Mesenchymal stem cell (in vitro differentiated cells and primary cell): Measurements from ENCODE around the gene STARD8.

Source experiments
- DNase-seq: peaks from one replicate; pipeline ENCODE4 v3.0.0-alpha.2; 2013
- H2AFZ ChIP-seq: one replicate; pipeline ENCODE4 v1.6.1; 2013; ENCODE audit warnings: low read depth, mild to moderate bottlenecking, control low read depth, inconsistent platforms, low read length, moderate library complexity
- H2AK5ac ChIP-seq: 2 replicates; pipeline ENCODE4 v1.6.1; 2013; ENCODE audit warnings: low read length, moderate library complexity, mild to moderate bottlenecking, inconsistent platforms; ENCODE audit not compliant: severe bottlenecking
- H2BK120ac ChIP-seq: one replicate; pipeline ENCODE4 v1.6.1; 2013; ENCODE audit warnings: low read depth, mild to moderate bottlenecking, inconsistent platforms, low read length, moderate library complexity
- H2BK12ac ChIP-seq, 2 experiments: one replicate each; pipeline ENCODE4 v1.6.1; 2013; ENCODE audit warnings: inconsistent platforms in 2 of 2, low read length in 2 of 2, mild to moderate bottlenecking in 2 of 2, moderate library complexity in 2 of 2, control low read depth in 1 of 2
- H2BK15ac ChIP-seq: one replicate; pipeline ENCODE4 v1.6.1; 2013; ENCODE audit warnings: mild to moderate bottlenecking, low read depth, inconsistent platforms; ENCODE audit not compliant: poor library complexity, severe bottlenecking
- H2BK5ac ChIP-seq: 2 replicates; pipeline ENCODE4 v1.6.1; 2013; ENCODE audit warnings: low read depth, mild to moderate bottlenecking, low read length, control low read depth, inconsistent platforms; ENCODE audit not compliant: poor library complexity, severe bottlenecking
- H3K14ac ChIP-seq, 2 experiments: one replicate each; pipeline ENCODE4 v1.6.1; 2013; ENCODE audit warnings: inconsistent platforms in 2 of 2, low read length in 2 of 2, control low read depth in 1 of 2, mild to moderate bottlenecking in 1 of 2, moderate library complexity in 1 of 2
- H3K18ac ChIP-seq, 2 experiments: one replicate each; pipeline ENCODE4 v1.6.1; 2013; ENCODE audit warnings: inconsistent platforms in 2 of 2, low read length in 2 of 2, control low read depth in 1 of 2, low read depth in 1 of 2, mild to moderate bottlenecking in 1 of 2
- H3K23ac ChIP-seq, 2 experiments: one replicate each; pipeline ENCODE4 v1.6.1; 2013; ENCODE audit warnings: inconsistent platforms in 2 of 2, low read length in 2 of 2, mild to moderate bottlenecking in 2 of 2, moderate library complexity in 2 of 2, control low read depth in 1 of 2
- H3K27ac ChIP-seq: 2 replicates; pipeline ENCODE4 v1.5.1; 2013; ENCODE audit warnings: mild to moderate bottlenecking, moderate library complexity, low read length, control low read depth, inconsistent platforms; ENCODE audit not compliant: poor library complexity, severe bottlenecking
- H3K27me3 ChIP-seq, 2 experiments: 2 replicates each; pipeline versions ENCODE4 v1.6.1 to v1.7.0; 2013; ENCODE audit warnings: low read length in 2 of 2, mild to moderate bottlenecking in 2 of 2, moderate library complexity in 2 of 2, control low read depth in 1 of 2, inconsistent platforms in 1 of 2; ENCODE audit not compliant: control insufficient read depth in 1 of 2, insufficient read depth in 1 of 2
- H3K36me3 ChIP-seq, 2 experiments: 2 replicates each; pipeline versions ENCODE4 v1.6.1 to v1.7.0; 2013; ENCODE audit warnings: low read length in 2 of 2, control low read depth in 1 of 2, inconsistent platforms in 1 of 2, low read depth in 1 of 2, mild to moderate bottlenecking in 1 of 2; ENCODE audit not compliant: insufficient read depth in 2 of 2, control insufficient read depth in 1 of 2
- H3K4ac ChIP-seq, 2 experiments: one replicate each; pipeline ENCODE4 v1.6.1; 2013; ENCODE audit warnings: inconsistent platforms in 2 of 2, low read length in 2 of 2, mild to moderate bottlenecking in 2 of 2, moderate library complexity in 2 of 2, control low read depth in 1 of 2, low read depth in 1 of 2
- H3K4me1 ChIP-seq: 2 replicates; pipeline ENCODE4 v1.6.1; 2013; ENCODE audit warnings: low read depth, low read length, control low read depth; ENCODE audit not compliant: control insufficient read depth, insufficient read depth
- H3K4me2 ChIP-seq: 2 replicates; pipeline ENCODE4 v1.6.1; 2013; ENCODE audit warnings: low read length, mild to moderate bottlenecking, inconsistent platforms; ENCODE audit not compliant: poor library complexity, severe bottlenecking
- H3K4me3 ChIP-seq, 2 experiments: 2 replicates each; pipeline versions ENCODE4 v1.5.1 to v1.7.0; 2013; ENCODE audit warnings: low read length in 2 of 2, mild to moderate bottlenecking in 2 of 2, control low read depth in 1 of 2, low read depth in 1 of 2; ENCODE audit not compliant: insufficient read depth in 1 of 2
- H3K79me1 ChIP-seq: replicated peaks from 2 replicates; pipeline ENCODE4 v1.6.1; 2013; ENCODE audit warnings: mild to moderate bottlenecking, control low read depth, low read length, inconsistent platforms; ENCODE audit not compliant: poor library complexity, severe bottlenecking
- H3K9ac ChIP-seq: 2 replicates; pipeline ENCODE4 v1.7.0; 2013; ENCODE audit warnings: mild to moderate bottlenecking, low read length, moderate library complexity
- H3K9me3 ChIP-seq: 2 replicates; pipeline ENCODE4 v1.7.0; 2013; ENCODE audit warnings: mild to moderate bottlenecking, low read length; ENCODE audit not compliant: control insufficient read depth
- H4K8ac ChIP-seq: one replicate; pipeline ENCODE4 v1.6.1; 2013; ENCODE audit warnings: inconsistent platforms, mild to moderate bottlenecking, low read length, moderate library complexity
- H4K91ac ChIP-seq: one replicate; pipeline ENCODE4 v1.6.1; 2013; ENCODE audit warnings: mild to moderate bottlenecking, low read length, inconsistent platforms
- WGBS: methylation state at CpG from one replicate; pipeline ENCODE4 v1.1.7; 2013; ENCODE audit warnings: mixed read lengths; 5-methylcytosine and 5-hydroxymethylcytosine counted together

The STARD8 gene

GRCh38 chrX:68726366-68726765, 78.9 kb downstream of the STARD8 start:
- no peak overlapping the region for H2AK5ac ChIP-seq
- DNase-seq = no peak
- H3K18ac ChIP-seq = no peak overlapping the region
- H3K27me3 ChIP-seq = peaks cover 0 to 58% of the 10 kb centered on the region in 2 experiments
- no peak overlapping the region for H2AFZ ChIP-seq
- H4K91ac ChIP-seq = no peak overlapping the region
- no peak overlapping the region for H2BK15ac ChIP-seq
- H3K36me3 ChIP-seq = peaks cover 13 to 47% of the 10 kb centered on the region in 2 experiments
- H3K23ac ChIP-seq = no peak overlapping the region
- H2BK5ac ChIP-seq = no peak overlapping the region
- H3K4me2 ChIP-seq = no peak overlapping the region
- no peaks in the 10 kb centered on the region for H3K9me3 ChIP-seq
- no peak overlapping the region for H4K8ac ChIP-seq
- no peaks in the 10 kb centered on the region for H3K79me1 ChIP-seq
- no peak overlapping the region for H3K27ac ChIP-seq
- no peaks in the 10 kb centered on the region for H3K4me1 ChIP-seq
- 66% methylated on average over 4 of the region's 7 CpGs for WGBS
- H3K9ac ChIP-seq = no peak overlapping the region
- no peak overlapping the region for H2BK120ac ChIP-seq
- no peak overlapping the region for H3K14ac ChIP-seq
- no peak overlapping the region for H3K4ac ChIP-seq
- H3K4me3 ChIP-seq = no peak overlapping the region
- H2BK12ac ChIP-seq = no peak overlapping the region

DNA sequence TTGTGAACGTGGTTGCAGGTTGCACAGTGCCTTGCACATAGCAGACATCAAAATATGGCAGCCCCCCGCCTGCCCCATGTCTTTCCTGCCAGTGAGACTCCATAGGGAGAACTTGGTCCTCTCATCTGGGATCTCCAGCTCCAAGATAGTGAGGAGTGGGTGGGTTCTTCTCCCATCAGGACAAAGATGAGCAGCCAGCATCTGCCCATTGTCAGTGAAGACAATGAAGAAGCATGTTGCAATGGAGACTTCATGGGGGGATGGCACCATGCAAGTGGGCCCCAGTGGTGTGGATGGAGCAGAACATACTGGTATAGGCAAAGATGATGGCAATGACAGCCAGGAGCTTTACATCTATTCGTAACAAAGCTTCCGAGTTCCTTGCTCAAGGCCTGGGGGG, 80.2 kb downstream of the STARD8 start:
- Histone ChIP-seq H3K9ac (no peak overlapping the region), H4K91ac (no peak overlapping the region), H3K27ac (no peak overlapping the region), H3K18ac (no peak overlapping the region), H3K36me3 (peaks cover 9 to 34% of the 10 kb centered on the region in 2 experiments), H3K4me2 (no peak overlapping the region), H2BK5ac (no peak overlapping the region), H2BK12ac (no peak overlapping the region), H4K8ac (no peak overlapping the region), H3K27me3 (peaks cover 0 to 67% of the 10 kb centered on the region in 2 experiments), H3K79me1 (no peaks in the 10 kb centered on the region), H2AFZ (no peak overlapping the region), H3K23ac (no peak overlapping the region), H3K9me3 (no peaks in the 10 kb centered on the region), H3K4ac (no peak overlapping the region), H3K4me1 (no peaks in the 10 kb centered on the region), H3K14ac (no peak overlapping the region), H3K4me3 (no peak overlapping the region), H2BK15ac (no peak overlapping the region), H2AK5ac (no peak overlapping the region), H2BK120ac (no peak overlapping the region)
- WGBS = 93% methylated on average over 4 of the region's 4 CpGs
- no peak for DNase-seq

GRCh38 chrX:68728186-68728585, 80.7 kb downstream of the STARD8 start:
- Histone ChIP-seq H3K36me3 (peaks cover 5 to 29% of the 10 kb centered on the region in 2 experiments), H3K4me3 (no peak overlapping the region), H3K4me2 (no peak overlapping the region), H4K91ac (no peak overlapping the region), H3K9ac (no peak overlapping the region), H3K4me1 (no peaks in the 10 kb centered on the region), H2BK12ac (no peak overlapping the region), H3K14ac (no peak overlapping the region), H3K27me3 (peaks cover 0 to 68% of the 10 kb centered on the region in 2 experiments), H2AFZ (no peak overlapping the region), H2BK15ac (no peak overlapping the region), H3K27ac (no peak overlapping the region), H2AK5ac (no peak overlapping the region), H3K18ac (no peak overlapping the region), H4K8ac (no peak overlapping the region), H2BK120ac (no peak overlapping the region), H3K79me1 (no peaks in the 10 kb centered on the region), H2BK5ac (no peak overlapping the region), H3K23ac (no peak overlapping the region), H3K9me3 (no peaks in the 10 kb centered on the region), H3K4ac (no peak overlapping the region)
- DNase-seq = no peak
- 84% methylated on average over 5 of the region's 5 CpGs for WGBS

- H3K27me3 ChIP-seq = peaks cover 0 to 77% of the 10 kb centered on the region in 2 experiments
- H2BK12ac ChIP-seq = no peak overlapping the region
- H2AFZ ChIP-seq = no peak overlapping the region
- no peak overlapping the region for H2BK15ac ChIP-seq
- no peak overlapping the region for H2BK120ac ChIP-seq
- no peak overlapping the region for H3K4ac ChIP-seq
- H4K8ac ChIP-seq = no peak overlapping the region
- no peak overlapping the region for H3K4me3 ChIP-seq
- H3K9me3 ChIP-seq = no peaks in the 10 kb centered on the region
- no peaks in the 10 kb centered on the region for H3K79me1 ChIP-seq
- H4K91ac ChIP-seq = no peak overlapping the region
- no CpG with 5 or more reads among the region's 2 CpGs for WGBS
- H3K36me3 ChIP-seq = peaks cover 0 to 5% of the 10 kb centered on the region in 2 experiments
- no peak overlapping the region for H3K18ac ChIP-seq
- no peak overlapping the region for H2AK5ac ChIP-seq
- no peak overlapping the region for H2BK5ac ChIP-seq
- no peak overlapping the region for H3K23ac ChIP-seq
- DNase-seq = no peak
- no peak overlapping the region for H3K27ac ChIP-seq
- H3K4me2 ChIP-seq = no peak overlapping the region
- no peaks in the 10 kb centered on the region for H3K4me1 ChIP-seq
- H3K9ac ChIP-seq = no peak overlapping the region
- no peak overlapping the region for H3K14ac ChIP-seq
Measured at GRCh38 chrX:68731254-68731653, 83.8 kb downstream of the STARD8 start.
